ENCODE results near the gene AKAP13. TPM values are rescaled to one million over a fixed set of nuclear protein-coding genes. Genes with fewer than 3 reads are reported as not detected.

The AKAP13 gene
- total and polyA plus RNA-seq, 2 of the 8 experiments (the other 6 are each of a cell fraction or from before 2014, with no cell fraction given), result 14.0 to 46.2 TPM

GRCh38 chr15:85763673-85764633 lies 383.6 kb downstream of the AKAP13 start:
- Histone ChIP-seq H3K14ac (ENCODE audit: insufficient read length) (no peak overlapping the region), H3K23me2 (ENCODE audit: low read depth, low read length) (no peaks in the 10 kb centered on the region), H2AFZ (ENCODE audit: low read length) (no peak overlapping the region), H3K9me3 (ENCODE audit: insufficient read depth in 2 of 2, low read depth in 1 of 2, low read length in 1 of 2) (no peaks in the 10 kb centered on the region; a peak in 1 of 4 replicates), H2BK5ac (ENCODE audit: low read depth, low read length) (peak overlapping the region; percentile 12; the same call in 1 of the 2 replicates), H2BK12ac (ENCODE audit: low read depth, low read length) (no peak overlapping the region; the same call in 1 of the 2 replicates), H3K4ac (replicated peaks; ENCODE audit: insufficient read length, low read depth, low read length) (peak overlapping the region; percentile 73), H4K91ac (replicated peaks; ENCODE audit: insufficient read length, low read length) (peak overlapping the region; percentile 73), H3K23ac (ENCODE audit: insufficient read length) (no peak overlapping the region), H3K9ac (replicated peaks in 1 of 4; ENCODE audit: extremely low read depth in 1 of 4, low read depth in 3 of 4, low read length in 3 of 4) (no peak overlapping the region), H4K8ac (ENCODE audit: extremely low read depth, insufficient read depth, low read length) (0 out of 2 replicates have a peak overlapping the region, but pooled peaks have one; percentile 14), H3K27me3 (replicated peaks in 1 of 4; ENCODE audit: control insufficient read depth in 3 of 4, extremely low read depth in 1 of 4, insufficient read depth in 3 of 4, low read length in 3 of 4) (no peaks in the 10 kb centered on the region), H2BK20ac (ENCODE audit: low read length) (no peak overlapping the region), H2AK5ac (ENCODE audit: low read depth, low read length) (no peak overlapping the region), H3K18ac (ENCODE audit: extremely low read depth, low read length) (peak overlapping the region; percentile 29), H3K56ac (replicated peaks; ENCODE audit: insufficient read length, low read depth, low read length) (no peak overlapping the region), H2BK15ac (ENCODE audit: low read length) (no peak overlapping the region), H3K79me2 (ENCODE audit: control insufficient read depth in 1 of 2, insufficient read depth in 2 of 2, low read length in 2 of 2) (peaks cover 0 to 53% of the 10 kb centered on the region in 2 experiments; a peak in 3 of 4 replicates), H3K4me1 (replicated peaks in 1 of 4; ENCODE audit: control insufficient read depth in 3 of 4, insufficient read depth in 4 of 4, low read length in 3 of 4) (peaks cover 0 to 8% (median 3%) of the 10 kb centered on the region in 4 experiments; a peak in 4 of 7 replicates), H3K4me3 (ENCODE audit: extremely low read depth in 1 of 4, insufficient read depth in 2 of 4, low read depth in 3 of 4, low read length in 4 of 4) (no peak overlapping the region), H2BK120ac (replicated peaks; ENCODE audit: low read depth, low read length) (no peak overlapping the region), H4K5ac (ENCODE audit: insufficient read length, low read depth, low read length) (peak overlapping the region; percentile 19), H3K27ac (ENCODE audit: low read depth, low read length) (peak overlapping the region; percentile 53; the same call in 1 of the 2 replicates), H3K36me3 (ENCODE audit: control insufficient read depth in 2 of 4, insufficient read depth in 4 of 4, low read length in 3 of 4) (peaks cover 0 to 6% (median 3%) of the 10 kb centered on the region in 4 experiments; a peak in 6 of 8 replicates), H3K4me2 (ENCODE audit: insufficient read depth in 1 of 2, low read depth in 2 of 2, low read length in 2 of 2) (no peak overlapping the region), H3K79me1 (ENCODE audit: low read depth, low read length) (peaks cover 23% of the 10 kb centered on the region), H4K20me1 (replicated peaks in 1 of 2; ENCODE audit: control insufficient read depth in 1 of 2, insufficient read depth in 2 of 2, low read length in 2 of 2) (peaks cover 13 to 21% of the 10 kb centered on the region in 2 experiments)
- ChIA-PET CTCF (ENCODE audit: partially characterized antibody) (interaction anchor here (0.9 to 3.9 kb wide), 7 partner anchors 12 to 77 kb away, joined by 3 to 14 read pairs (median 7); no protein-coding TSS in a partner anchor), POLR2A (ENCODE audit: partially characterized antibody) (interaction anchor here (0.8 to 5.1 kb wide), 3 partner anchors 13 to 32 kb away, joined by 3 to 22 read pairs (median 3); no protein-coding TSS in a partner anchor)
- TF ChIP-seq GABPA (IDR thresholded peaks at IDR 0.05; ENCODE audit: borderline replicate concordance, insufficient read depth, low read length) (no peak), SP4 (IDR thresholded peaks at IDR 0.05; ENCODE audit: low read length) (no peak), CREB1 (IDR thresholded peaks at IDR 0.05) (no peak)
- DNase-seq (ENCODE audit: low read depth in 1 of 2, low spot score in 2 of 2), result no peak
- FAIRE-seq, result no peak
- 93% methylated on average over 24 of the region's 28 CpGs; no CpG with 5 or more reads in 1 of the 2 experiments for WGBS, 2 experiments (ENCODE audit: extremely low coverage in 1 of 2, insufficient coverage in 1 of 2, insufficient read length in 1 of 2, insufficient replicate concordance in 2 of 2, low coverage in 1 of 2, low lambda C conversion rate in 2 of 2, missing lambda C conversion rate in 1 of 2)

All from H1 (cell line).